Activated naive CD4-positive, alpha-beta T cell treated with anti-CD3 and anti-CD28 coated beads for 36 hours (primary cell): Measurements from ENCODE around the gene LSG1. TPM values are rescaled to one million over a fixed set of nuclear protein-coding genes. Genes with fewer than 3 reads are reported as not detected.

ENCODE experiments used
- CTCF ChIA-PET: fragments of 350-600 bp; sonication (Branson Sonifier 250); formaldehyde crosslinking; loops from one replicate; lab custom pipeline; 2021; ENCODE audit warnings: antibody characterized with exemption; lab: Charles Lee
- DNase-seq: peaks from one replicate; pipeline ENCODE4 v3.0.0-alpha.2; 2020
- H3K27ac Mint-ChIP-seq: one replicate; pipeline ENCODE4 v1.8.0; 2021; ENCODE audit warnings: mild to moderate bottlenecking, mixed read lengths
- H3K27me3 Mint-ChIP-seq: one replicate; pipeline ENCODE4 v1.8.0; 2021; ENCODE audit warnings: low read depth, mixed read lengths
- H3K36me3 Mint-ChIP-seq: one replicate; pipeline ENCODE4 v1.8.0; 2021; ENCODE audit warnings: low read depth, mixed read lengths
- H3K4me1 Mint-ChIP-seq: one replicate; pipeline ENCODE4 v1.8.0; 2021; ENCODE audit warnings: low read depth, mixed read lengths
- H3K4me3 Mint-ChIP-seq: one replicate; pipeline ENCODE4 v1.8.0; 2021; ENCODE audit warnings: mild to moderate bottlenecking, moderate library complexity, mixed read lengths
- H3K9me3 Mint-ChIP-seq: one replicate; pipeline ENCODE4 v1.8.0; 2021; ENCODE audit warnings: mixed read lengths
- intact Hi-C: fragments of 100-400 bp; cut with micrococcal nuclease; formaldehyde crosslinking; loops from one replicate; pipeline ENCODE4 v1.15.1; 2023
- total RNA-seq, 2 experiments: library from RNA; stranded (reverse); gene quantifications; one replicate each; pipeline ENCODE4 v1.2.3, GENCODE V29; 2021

LSG1 gene
- total RNA-seq, 2 experiments from 2014 or later = 26.4 to 27.0 TPM

DNA sequence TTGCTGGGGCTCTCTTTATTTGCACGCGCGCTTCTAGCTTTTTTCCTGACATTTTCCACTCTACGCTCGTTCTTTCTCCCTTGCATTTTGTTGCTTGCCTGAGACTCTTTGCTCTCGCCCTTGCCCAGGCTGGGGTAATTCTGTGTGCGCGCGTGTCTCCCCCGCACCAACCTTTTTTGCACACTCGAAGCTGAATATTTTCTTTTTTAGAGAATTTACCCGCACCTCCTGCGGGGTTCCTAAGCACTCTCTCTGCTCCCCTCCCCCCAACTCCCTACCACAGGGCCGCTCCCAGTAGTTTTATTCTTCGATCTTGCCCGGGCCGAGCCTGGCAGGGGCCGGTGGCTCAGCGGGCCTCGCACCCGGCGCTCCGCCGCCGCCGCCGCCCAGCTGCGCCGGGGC is 14.4 kb upstream of the LSG1 start:
- DNase-seq = no peak
- peaks cover 22% of the 10 kb centered on the region for H3K27me3 Mint-ChIP-seq
- intact Hi-C loops = loop anchor here (5.0 kb wide), 1 partner anchor 206 kb away; no protein-coding TSS in a partner anchor
- peak overlapping the region; percentile 74 for H3K4me3 Mint-ChIP-seq
- peaks cover 53% of the 10 kb centered on the region for H3K4me1 Mint-ChIP-seq
- no peak overlapping the region for H3K27ac Mint-ChIP-seq
- CTCF ChIA-PET = interaction anchor here (0.6 to 7.3 kb wide), 8 partner anchors 14 to 585 kb away, joined by 3 to 110 read pairs (median 4); partner anchors contain the start of genes LSG1 and XXYLT1
- H3K9me3 Mint-ChIP-seq = no peaks in the 10 kb centered on the region
- H3K36me3 Mint-ChIP-seq = no peaks in the 10 kb centered on the region

DNA sequence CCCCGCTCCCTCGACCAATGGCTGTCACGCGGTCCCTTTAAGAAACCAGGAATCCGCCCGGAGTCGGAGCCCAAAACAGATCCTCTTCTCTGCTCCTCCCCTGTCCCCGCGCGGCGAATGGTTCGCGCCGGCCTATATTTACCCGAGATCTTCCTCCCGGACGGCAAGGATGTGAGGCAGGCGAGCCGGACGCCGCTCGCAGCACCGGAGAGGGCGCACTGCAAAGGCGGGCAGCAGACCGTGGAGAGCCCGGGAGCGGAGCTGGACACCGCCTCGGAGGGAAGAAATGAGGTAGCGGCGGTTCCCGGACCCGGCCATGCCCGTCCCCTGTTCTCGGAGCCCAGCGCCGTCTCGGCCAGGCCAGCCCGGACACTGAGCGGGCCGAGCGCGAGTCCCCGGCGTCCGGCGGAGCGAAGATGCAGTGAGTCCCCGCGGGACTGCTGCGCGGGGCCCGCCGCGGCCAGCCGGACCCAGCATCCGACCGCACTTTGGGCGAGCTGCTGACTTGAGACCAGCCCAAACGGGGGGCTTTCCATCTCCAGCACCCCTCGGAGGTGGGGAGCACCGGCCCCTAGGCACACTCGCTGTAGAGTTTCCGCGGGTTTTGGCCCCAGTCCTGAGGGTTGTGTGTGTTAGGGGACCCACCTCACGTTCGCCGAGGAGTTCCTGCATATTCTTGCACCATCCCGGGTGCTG is 13.9 kb upstream of the LSG1 start, which contains the start of gene FAM43A:
FAM43A (plus strand) TSS at position 166 of the 696 bp plus-strand sequence. CDS start 944 bp downstream, outside the sequence.
- intact Hi-C loops = loop anchor here (1.0 to 5.0 kb wide), 2 partner anchors 14 to 206 kb away; partner anchors contain the start of gene LSG1
- peaks cover 51% of the 10 kb centered on the region for H3K4me1 Mint-ChIP-seq
- peaks cover 22% of the 10 kb centered on the region for H3K27me3 Mint-ChIP-seq
- peak within 1 kb of the TSS; percentile 21 for H3K27ac Mint-ChIP-seq
- no peaks in the 10 kb centered on the region for H3K9me3 Mint-ChIP-seq
- CTCF ChIA-PET = interaction anchor here (0.6 to 7.3 kb wide), 7 partner anchors 13 to 585 kb away, joined by 3 to 110 read pairs (median 3); partner anchors contain the start of genes LSG1 and XXYLT1
- peak within 1 kb of the TSS; percentile 74 for H3K4me3 Mint-ChIP-seq
- DNase-seq = peak; percentile 74
- no peaks in the 10 kb centered on the region for H3K36me3 Mint-ChIP-seq

- Mint-ChIP-seq H3K4me3 (peak overlapping the region; percentile 74), H3K36me3 (no peaks in the 10 kb centered on the region), H3K9me3 (no peaks in the 10 kb centered on the region), H3K4me1 (peaks cover 49% of the 10 kb centered on the region), H3K27ac (peak overlapping the region; percentile 21), H3K27me3 (peaks cover 22% of the 10 kb centered on the region)
- CTCF ChIA-PET = interaction anchor here (0.6 to 7.3 kb wide), 4 partner anchors 12 to 574 kb away, joined by 3 to 110 read pairs (median 4); partner anchors contain the start of gene LSG1
- intact Hi-C loops = loop anchor here (1.0 to 5.0 kb wide), 2 partner anchors 13 to 207 kb away; partner anchors contain the start of gene LSG1
- peak; percentile 71 for DNase-seq
These were observed 13.2 kb upstream of the LSG1 start for GRCh38 chr3:194685065-194685717.

DNA sequence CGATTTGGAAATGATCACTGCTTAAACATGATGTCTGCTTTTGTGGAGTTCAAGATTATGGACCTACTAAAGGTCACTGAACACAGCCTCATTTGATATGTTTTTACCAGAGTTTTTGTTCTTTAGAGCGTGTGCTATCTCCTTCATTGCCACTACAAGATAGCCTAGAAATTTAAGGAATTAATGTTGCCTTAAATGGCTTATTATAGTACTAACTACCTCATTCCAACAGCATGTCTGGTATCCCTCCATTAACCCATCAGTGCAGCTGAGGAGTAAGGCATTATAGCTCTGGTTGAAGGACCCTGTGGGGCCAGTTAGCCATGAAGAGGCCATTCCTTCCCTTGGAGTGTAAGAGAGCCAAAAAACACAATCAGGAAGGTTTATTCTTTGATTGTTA is 11.4 kb upstream of the LSG1 start:
- no peaks in the 10 kb centered on the region for H3K36me3 Mint-ChIP-seq
- no peak overlapping the region for H3K4me3 Mint-ChIP-seq
- H3K27ac Mint-ChIP-seq = no peak overlapping the region
- H3K9me3 Mint-ChIP-seq = no peaks in the 10 kb centered on the region
- CTCF ChIA-PET = interaction anchor here (0.9 to 7.3 kb wide), 17 partner anchors 10 to 579 kb away, joined by 3 to 110 read pairs (median 5); partner anchors contain the start of gene LSG1
- peaks cover 13% of the 10 kb centered on the region for H3K27me3 Mint-ChIP-seq
- intact Hi-C loops = no loop called here
- no peak for DNase-seq
- H3K4me1 Mint-ChIP-seq = peaks cover 33% of the 10 kb centered on the region

- no peak overlapping the region for H3K27ac Mint-ChIP-seq
- peak; percentile 74 for DNase-seq
- no peaks in the 10 kb centered on the region for H3K36me3 Mint-ChIP-seq
- H3K4me1 Mint-ChIP-seq = peaks cover 29% of the 10 kb centered on the region
- H3K9me3 Mint-ChIP-seq = no peaks in the 10 kb centered on the region
- intact Hi-C loops = loop anchor here (1.0 kb wide), 2 partner anchors 423 to 577 kb away; no protein-coding TSS in a partner anchor
- CTCF ChIA-PET = interaction anchor here (0.6 to 7.3 kb wide), 32 partner anchors 10 to 588 kb away, joined by 3 to 110 read pairs (median 4); partner anchors contain the start of genes LSG1 and XXYLT1
- peaks cover 13% of the 10 kb centered on the region for H3K27me3 Mint-ChIP-seq
- no peak overlapping the region for H3K4me3 Mint-ChIP-seq
These were observed 10.8 kb upstream of the LSG1 start for GRCh38 chr3:194682694-194683310.

DNA sequence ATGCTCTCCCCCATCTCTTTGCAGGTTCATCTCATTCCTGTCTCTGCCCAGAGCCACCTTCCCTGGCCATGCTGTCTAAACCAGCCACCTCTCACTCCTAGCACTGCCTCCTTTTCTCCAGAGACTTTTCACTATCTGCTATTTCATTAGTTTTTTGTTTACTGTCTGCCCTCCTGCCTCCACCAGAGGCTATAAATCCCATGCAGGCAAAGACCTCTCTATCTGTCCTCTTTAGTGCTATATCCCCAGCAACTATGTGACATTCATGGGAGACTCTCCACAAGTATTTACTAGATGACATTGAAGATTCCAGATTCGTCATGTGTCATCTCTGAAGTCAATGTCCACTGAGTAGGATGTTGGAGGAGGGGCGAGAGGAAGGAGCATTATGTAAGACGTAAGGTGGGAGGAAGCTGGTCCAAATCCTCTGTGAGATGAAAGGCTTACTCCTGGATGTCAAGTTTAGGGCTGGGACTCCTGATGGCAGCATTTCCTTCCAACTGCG is 10.2 kb upstream of the LSG1 start:
- Mint-ChIP-seq H3K27me3 (peaks cover 13% of the 10 kb centered on the region), H3K4me1 (peaks cover 27% of the 10 kb centered on the region), H3K36me3 (no peaks in the 10 kb centered on the region), H3K9me3 (no peaks in the 10 kb centered on the region), H3K4me3 (no peak overlapping the region), H3K27ac (no peak overlapping the region)
- no peak for DNase-seq
- intact Hi-C loops = loop anchor here (1.0 kb wide), 2 partner anchors 424 to 578 kb away; no protein-coding TSS in a partner anchor
- CTCF ChIA-PET = interaction anchor here (0.6 to 7.3 kb wide), 30 partner anchors 9 to 588 kb away, joined by 3 to 110 read pairs (median 4); partner anchors contain the start of genes LSG1 and XXYLT1

DNA sequence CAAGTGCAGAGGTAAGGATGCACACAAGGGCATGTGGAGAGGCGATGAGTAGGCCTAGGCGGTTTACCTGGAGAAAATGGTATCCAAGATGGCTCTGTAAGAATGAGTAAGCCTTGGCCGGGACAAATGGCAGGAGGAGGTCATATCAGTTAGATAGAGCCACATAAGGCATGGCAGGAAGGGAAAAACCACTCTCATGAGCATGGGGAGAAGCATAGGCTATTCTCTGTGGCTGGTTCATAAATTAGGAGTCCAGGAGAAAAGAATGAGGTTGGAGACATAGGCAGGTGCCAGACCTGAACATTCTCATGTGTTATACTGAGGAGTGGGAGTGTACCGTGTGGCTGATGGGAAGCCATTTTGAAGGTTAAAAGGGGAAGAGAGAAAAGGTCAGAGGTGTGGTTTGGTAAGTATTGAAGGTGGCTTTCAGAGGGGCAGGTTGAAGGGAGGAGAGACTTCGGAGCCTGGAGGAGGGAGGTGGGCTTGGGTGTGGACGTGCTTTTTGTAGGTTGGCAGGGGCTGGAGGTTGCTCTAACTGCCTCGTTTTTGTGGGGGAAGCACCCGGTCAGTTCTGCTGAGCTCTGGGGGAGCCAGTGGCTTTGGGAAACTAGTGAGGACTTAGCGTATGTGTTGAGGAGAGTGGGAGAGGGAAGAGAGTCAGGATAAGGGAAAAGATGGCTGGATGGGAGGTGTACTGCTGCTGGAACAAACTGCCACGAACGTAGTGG is 9.1 kb upstream of the LSG1 start:
- no peak for DNase-seq
- Mint-ChIP-seq H3K4me1 (peaks cover 30% of the 10 kb centered on the region), H3K9me3 (no peaks in the 10 kb centered on the region), H3K27me3 (peaks cover 7% of the 10 kb centered on the region), H3K27ac (no peak overlapping the region), H3K4me3 (no peak overlapping the region), H3K36me3 (no peaks in the 10 kb centered on the region)
- CTCF ChIA-PET = interaction anchor here (0.6 to 7.3 kb wide), 4 partner anchors 8 to 581 kb away, joined by 4 to 110 read pairs (median 16); partner anchors contain the start of gene LSG1
- intact Hi-C loops = no loop called here

- peaks cover 31% of the 10 kb centered on the region for H3K4me1 Mint-ChIP-seq
- CTCF ChIA-PET = no interaction called here
- no peak for DNase-seq
These were observed 4.5 kb upstream of the LSG1 start for GRCh38 chr3:194676471-194676870.

GRCh38 chr3:194675680-194676079 is 3.7 kb upstream of the LSG1 start:
- Mint-ChIP-seq H3K36me3 (no peaks in the 10 kb centered on the region), H3K9me3 (no peaks in the 10 kb centered on the region), H3K27ac (peak overlapping the region; percentile 76), H3K27me3 (no peaks in the 10 kb centered on the region), H3K4me1 (peaks cover 38% of the 10 kb centered on the region), H3K4me3 (peak overlapping the region; percentile 10)
- no peak for DNase-seq
- CTCF ChIA-PET = interaction anchor here (6.4 kb wide), 1 partner anchor 9 kb away, joined by 110 read pairs; the partner anchor contains the start of gene FAM43A
- intact Hi-C loops = loop anchor here (10.0 kb wide), 2 partner anchors 769 to 1409 kb away; partner anchors contain the start of genes ACAP2 and TFRC

More at GRCh38 chr3:194676471-194676870, 4.5 kb upstream of the LSG1 start:
- H3K27me3 Mint-ChIP-seq = no peaks in the 10 kb centered on the region
- no peak overlapping the region for H3K27ac Mint-ChIP-seq
- no peaks in the 10 kb centered on the region for H3K36me3 Mint-ChIP-seq
- intact Hi-C loops = loop anchor here (10.0 kb wide), 2 partner anchors 768 to 1408 kb away; partner anchors contain the start of genes ACAP2 and TFRC
- H3K4me3 Mint-ChIP-seq = no peak overlapping the region
- no peaks in the 10 kb centered on the region for H3K9me3 Mint-ChIP-seq

DNA sequence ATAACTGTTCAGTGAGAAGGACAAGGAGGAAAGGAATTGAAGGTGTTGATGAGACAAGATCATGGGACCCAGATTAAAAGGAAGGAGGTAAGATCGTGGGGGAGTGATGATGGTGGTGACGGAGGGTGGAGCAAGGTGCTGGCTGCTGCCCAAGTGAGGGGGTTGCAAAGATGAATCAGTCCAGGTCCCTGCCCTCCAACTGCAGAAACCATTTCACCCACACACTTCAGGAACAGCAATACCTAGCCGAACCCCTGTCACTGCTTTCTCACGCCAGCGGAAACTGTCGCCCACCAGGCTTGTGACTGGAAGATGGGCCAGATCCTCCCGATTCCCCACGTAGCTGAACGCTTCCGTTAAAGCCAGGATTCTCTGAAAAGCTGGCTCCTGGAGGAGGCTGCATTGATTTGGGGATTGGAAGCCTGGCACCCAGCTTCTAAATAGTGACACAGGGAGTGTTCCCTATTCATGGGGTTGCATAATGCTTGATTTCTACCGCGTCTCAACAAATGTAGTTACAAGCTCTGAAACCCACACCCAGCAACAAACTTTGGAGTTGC is 3.2 kb upstream of the LSG1 start:
- peaks cover 43% of the 10 kb centered on the region for H3K4me1 Mint-ChIP-seq
- intact Hi-C loops = loop anchor here (10.0 kb wide), 2 partner anchors 770 to 1410 kb away; partner anchors contain the start of genes ACAP2 and TFRC
- no peaks in the 10 kb centered on the region for H3K9me3 Mint-ChIP-seq
- peak; percentile 57 for DNase-seq
- peak overlapping the region; percentile 76 for H3K27ac Mint-ChIP-seq
- peak overlapping the region; percentile 10 for H3K4me3 Mint-ChIP-seq
- H3K27me3 Mint-ChIP-seq = no peaks in the 10 kb centered on the region
- no peaks in the 10 kb centered on the region for H3K36me3 Mint-ChIP-seq
- CTCF ChIA-PET = interaction anchor here (6.4 kb wide), 1 partner anchor 10 kb away, joined by 110 read pairs; the partner anchor contains the start of gene FAM43A
